T follicular helper cell (primary cell): ENCODE measurements around the gene UBE2Q1.

ENCODE experiments used
- DNase-seq: peaks from one replicate; pipeline ENCODE4 v3.0.0-alpha.2; 2020; ENCODE audit warnings: low read depth

The UBE2Q1 gene

GRCh38 chr1:154502744-154503115, 55.7 kb downstream of the UBE2Q1 start:
- DNase-seq = no peak

- no peak for DNase-seq
Observed at GRCh38 chr1:154502066-154502743, 56.3 kb downstream of the UBE2Q1 start, which contains the start of the genes SHE and TDRD10. TSS of gene SHE (minus strand) at chr1:154502412. CDS start at chr1:154502026, 386 bp downstream. TSS of gene TDRD10 (plus strand) at chr1:154502219. CDS start at chr1:154506904, 4,685 bp downstream.

GRCh38 chr1:154501423-154502065, 56.9 kb downstream of the UBE2Q1 start:
- DNase-seq = no peak

- no peak for DNase-seq
Observed at GRCh38 chr1:154500533-154500932, 57.9 kb downstream of the UBE2Q1 start.

- no peak for DNase-seq
Observed at GRCh38 chr1:154499446-154499845, 59.0 kb downstream of the UBE2Q1 start.
